GM18520 (cell line): Measurements from ENCODE around the gene CDH15.

Experiments
- ATAC-seq: cut with Tn5 transposase; IDR thresholded peaks from one replicate; pipeline ENCODE4 v1.9.1; 2021; ENCODE audit not compliant: unreplicated experiment

Gene CDH15, protein sequence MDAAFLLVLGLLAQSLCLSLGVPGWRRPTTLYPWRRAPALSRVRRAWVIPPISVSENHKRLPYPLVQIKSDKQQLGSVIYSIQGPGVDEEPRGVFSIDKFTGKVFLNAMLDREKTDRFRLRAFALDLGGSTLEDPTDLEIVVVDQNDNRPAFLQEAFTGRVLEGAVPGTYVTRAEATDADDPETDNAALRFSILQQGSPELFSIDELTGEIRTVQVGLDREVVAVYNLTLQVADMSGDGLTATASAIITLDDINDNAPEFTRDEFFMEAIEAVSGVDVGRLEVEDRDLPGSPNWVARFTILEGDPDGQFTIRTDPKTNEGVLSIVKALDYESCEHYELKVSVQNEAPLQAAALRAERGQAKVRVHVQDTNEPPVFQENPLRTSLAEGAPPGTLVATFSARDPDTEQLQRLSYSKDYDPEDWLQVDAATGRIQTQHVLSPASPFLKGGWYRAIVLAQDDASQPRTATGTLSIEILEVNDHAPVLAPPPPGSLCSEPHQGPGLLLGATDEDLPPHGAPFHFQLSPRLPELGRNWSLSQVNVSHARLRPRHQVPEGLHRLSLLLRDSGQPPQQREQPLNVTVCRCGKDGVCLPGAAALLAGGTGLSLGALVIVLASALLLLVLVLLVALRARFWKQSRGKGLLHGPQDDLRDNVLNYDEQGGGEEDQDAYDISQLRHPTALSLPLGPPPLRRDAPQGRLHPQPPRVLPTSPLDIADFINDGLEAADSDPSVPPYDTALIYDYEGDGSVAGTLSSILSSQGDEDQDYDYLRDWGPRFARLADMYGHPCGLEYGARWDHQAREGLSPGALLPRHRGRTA

DNA sequence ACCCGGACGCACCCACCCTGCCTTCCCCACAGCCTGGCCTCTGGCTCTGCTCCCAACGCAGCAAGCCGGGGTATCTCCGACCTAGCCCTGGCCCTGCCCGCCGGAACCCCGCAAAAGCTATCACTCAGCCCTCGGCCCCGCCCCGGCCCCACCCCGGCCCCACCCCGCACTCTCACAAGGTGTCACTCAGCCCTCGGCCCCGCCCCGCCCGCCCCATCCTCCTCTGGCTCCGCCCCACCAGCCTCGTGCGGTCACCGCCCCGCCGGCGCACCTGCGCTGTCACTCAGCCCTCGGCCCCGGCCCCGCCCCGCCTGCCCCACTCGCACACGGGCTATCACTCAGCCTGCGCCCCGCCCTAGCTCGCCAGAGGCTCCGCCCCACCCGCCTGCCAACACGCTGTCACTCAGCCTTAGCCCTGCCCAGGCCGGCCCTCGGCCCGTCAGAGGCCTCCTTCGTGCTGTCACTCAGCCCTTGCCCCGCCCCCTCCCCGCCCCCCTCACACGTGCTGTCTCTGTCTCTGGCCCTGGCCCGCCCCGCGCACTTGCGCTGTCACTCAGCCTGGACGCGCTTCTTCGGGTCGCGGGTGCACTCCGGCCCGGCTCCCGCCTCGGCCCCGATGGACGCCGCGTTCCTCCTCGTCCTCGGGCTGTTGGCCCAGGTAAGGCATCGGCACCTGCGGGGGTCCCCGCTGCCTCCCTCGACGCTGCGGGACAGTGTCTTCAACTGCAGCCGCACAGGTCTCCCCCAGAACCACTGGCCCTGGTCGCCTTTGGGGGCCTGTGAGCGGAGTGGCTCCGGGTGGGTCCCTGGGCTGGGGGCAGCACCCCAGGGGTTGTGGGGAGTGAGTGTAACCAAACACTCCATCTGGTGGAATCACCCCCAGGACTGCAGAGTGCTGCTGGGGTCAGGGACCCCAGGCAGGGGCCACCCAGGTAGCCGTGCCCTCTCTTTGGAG is at the start of gene CDH15:
TSS of gene CDH15 (plus strand) at position 533 of the 955 bp plus-strand sequence. CDS start at position 617, 84 bp downstream.
- peak; percentile 59 for ATAC-seq

DNA sequence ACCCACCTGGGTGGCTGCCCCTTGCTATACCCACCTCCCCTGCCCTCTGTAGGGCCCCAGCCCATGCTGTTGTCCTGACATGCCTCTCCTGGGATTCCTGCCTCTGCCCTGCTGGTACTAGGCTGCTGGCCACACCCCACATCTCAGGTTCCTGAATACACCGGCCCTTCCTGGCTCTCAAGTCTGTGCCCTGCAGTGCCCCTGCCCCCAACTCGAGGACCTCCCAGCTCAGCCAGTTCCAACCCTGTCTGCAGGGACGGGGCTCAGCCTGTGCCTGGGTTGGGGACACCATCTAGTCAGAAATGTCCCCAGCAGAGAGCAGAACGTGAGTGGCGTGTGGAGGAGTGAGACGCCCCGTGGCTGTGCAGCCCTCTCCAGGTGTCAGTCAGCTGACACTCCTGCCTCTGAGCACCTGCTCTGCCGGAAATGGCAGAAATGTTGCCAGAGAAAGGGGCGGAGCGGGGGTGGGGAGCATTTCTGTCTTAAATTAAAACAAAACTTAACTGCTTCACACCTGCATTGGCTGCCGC is 49.2 kb upstream of the CDH15 start:
- no peak for ATAC-seq

DNA sequence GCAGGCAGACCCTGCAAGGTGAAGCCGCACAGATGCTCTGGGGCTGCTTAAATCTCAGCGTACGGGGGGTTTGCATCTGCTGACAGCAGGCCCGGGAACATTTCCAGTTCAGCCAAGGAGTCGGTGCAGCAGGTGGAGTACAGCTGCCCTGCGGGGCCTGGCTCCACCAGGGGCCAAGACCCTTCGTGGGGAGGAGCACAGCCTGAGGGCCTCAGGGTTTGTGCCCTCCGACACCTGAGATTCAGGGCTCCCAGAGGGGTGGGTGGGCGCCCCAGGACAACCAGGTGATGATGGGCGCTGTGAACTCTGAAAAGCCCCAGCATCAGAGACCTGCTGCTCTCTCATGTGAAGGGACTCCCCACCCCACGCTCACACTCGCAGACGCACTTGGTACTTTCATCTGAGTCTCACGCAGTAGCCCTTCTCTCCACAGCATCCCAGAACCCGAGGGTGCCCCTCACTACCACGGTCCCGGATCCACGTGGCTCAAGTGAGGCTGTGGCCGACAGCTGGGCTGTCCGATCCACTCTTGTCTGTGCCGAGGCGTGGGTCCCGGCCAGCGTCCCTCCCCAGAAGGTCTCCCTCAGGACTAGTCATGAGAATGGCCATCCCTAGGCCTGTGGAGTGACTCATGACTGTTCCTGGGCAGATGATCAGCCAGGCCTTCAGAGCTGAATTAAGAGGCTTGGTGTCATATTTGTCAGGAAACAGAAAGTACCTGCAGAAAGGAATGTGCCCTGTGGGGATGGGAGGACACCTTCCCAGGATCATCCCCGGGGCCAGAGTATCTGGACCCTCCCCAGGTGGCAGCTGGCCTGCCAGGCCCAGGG is 48.3 kb upstream of the CDH15 start:
- no peak for ATAC-seq

DNA sequence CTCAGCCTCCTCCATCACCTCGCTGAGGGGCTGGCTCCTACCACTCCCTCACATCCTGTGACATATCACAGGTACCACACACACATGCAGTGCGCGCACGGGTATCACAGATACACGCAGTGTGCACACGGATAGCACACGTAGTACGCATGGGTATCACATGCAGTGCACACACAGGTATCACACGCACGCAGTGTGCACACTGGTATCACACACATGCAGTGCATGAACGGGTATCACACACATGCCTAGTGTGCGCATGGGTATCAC is 47.8 kb upstream of the CDH15 start:
- ATAC-seq, result no peak

DNA sequence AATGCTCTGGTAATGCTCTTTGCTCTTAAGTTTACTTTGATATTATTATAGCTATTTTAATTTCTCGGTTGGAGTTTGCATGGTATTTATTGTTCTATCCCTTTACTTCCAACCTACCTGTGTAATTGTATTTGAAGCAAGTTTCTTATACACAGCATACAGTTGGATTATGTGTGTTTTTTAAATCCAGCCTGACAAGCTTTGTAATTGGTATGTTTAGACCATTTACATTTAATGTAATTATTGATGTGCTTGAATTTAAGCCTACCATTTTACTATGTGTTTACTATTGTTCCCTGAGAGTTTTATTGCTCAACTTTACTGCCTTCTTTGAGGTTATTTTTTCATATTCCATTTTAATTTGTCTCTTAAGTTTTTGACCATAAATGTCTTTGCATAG is 42.2 kb upstream of the CDH15 start:
- no peak for ATAC-seq

DNA sequence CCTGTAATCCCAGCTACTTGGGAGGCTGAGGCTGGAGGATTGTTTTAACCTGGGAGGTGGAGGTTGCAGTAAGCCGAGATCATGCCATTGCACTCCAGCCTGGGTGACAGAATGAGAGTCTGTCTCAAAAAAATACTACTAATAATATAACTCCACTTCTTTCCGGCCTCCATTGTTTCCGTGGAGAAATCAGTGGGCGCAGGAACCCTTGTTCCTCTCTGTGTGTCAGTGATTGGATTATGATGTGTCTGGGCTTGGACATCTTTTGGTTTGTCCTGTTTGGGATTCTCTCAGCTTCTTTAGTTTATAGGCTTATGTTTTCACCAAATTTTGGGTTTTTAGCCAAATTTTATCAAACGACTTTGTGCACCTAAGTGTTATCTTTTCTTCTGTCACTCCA is 41.1 kb upstream of the CDH15 start:
- ATAC-seq, result no peak

DNA sequence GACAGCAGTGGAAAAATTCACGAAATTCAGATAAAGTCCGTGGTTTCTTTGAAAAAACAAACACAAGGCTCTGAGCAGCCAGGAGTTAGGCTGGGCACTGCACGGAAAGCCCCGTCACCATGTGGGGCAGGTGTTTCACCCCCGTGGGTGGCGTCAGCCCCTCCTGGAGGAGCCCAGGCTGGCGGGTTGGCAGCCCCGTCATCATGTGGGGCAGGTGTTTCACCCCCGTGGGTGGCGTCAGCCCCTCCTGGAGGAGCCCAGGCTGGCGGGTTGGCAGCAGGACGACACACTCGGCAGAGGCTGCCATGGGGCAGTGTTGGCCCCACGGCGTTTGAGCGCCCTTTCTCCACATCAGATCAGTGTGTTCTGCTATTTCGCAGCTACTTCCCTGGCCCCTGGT is 39.8 kb upstream of the CDH15 start:
- ATAC-seq, result no peak

DNA sequence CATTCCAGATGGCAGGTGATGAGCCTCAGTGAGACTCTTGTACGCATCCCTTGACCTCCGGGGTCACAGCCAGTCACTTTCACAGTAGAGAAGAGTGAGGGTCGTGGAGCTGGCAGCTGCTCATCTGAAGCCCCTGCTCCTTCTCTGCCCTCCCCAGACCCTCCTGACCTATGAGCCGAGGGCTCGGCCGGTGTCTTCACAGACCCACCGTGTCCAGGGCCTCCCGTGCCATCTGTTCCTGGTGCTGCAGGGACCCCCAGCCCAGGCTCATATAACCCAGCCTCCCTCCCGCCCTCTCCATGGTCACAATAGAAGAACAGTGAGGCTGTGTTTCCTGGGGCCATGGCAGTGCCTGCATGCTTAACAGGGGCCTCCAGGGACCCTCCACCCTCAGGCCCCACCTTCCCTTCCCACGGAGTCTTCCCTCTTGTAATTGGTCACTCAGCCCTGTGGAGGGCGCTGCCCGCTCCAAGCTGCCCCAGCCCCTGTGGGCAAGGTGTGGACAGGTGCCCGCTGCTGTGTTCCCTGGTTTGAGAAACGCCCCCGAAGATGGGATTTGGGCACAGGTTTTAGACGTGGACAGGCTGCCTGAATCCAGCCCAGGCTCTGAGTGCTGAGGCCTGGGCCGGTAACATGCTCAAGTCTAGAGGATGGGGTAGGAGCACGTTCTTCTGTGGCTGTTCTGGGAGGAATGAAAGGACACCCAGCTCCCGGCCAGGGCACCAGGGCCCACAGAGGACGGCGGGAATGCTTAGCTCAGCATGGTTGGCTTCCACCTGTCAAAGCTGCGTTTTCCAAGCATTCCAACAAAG is 39.1 kb upstream of the CDH15 start:
- ATAC-seq, result no peak

DNA sequence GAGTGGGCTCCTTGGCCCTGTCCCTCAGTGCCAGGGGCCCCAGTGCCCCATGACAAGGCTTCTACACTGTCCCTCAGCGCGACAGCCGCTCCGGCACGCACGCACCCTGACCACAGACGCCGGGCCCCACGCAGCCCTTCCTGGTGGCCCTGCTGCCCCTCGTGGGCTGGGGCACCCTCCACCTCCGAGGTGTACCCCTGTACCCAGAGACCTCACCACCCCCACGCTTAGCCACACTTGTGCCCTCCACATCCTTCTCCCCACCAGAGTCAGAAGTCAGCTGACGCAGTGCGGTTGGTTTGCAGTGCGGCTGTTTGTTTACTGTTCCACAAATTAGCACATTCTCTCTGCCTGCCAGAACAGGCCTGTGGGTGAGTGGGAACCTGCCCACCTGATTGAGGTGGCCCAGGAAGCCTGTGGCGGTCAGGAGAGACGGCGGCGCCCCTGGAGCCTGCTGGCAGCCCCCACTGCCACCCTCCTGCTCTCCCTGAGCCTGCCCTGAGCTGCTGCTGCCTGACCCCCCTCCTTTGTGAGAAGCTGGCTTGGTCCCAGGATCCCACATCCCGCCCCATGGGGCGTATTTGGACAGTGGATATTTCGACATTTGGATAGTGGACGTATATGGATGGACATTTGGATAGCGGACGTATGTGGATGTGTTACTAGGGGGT is 38.0 kb upstream of the CDH15 start:
- no peak for ATAC-seq

DNA sequence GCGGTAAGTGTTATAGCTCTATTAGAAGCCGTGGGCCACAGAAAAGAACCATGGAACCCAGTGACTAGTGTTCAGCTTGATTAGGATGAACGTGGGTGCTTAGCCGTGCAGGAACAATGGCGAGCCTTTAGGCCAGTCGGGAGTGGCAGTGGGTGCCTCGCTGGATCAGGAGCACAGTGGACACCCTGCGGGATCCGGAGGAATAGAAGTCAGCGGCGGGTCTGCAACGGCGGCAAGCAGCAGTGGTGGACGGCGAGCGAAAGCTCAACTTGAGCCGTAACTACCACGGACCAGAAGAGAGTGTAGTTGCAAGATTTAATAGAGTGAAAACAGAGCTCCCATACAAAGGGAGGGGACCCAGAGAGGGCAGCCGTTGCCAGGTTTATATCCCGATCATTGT is 37.3 kb upstream of the CDH15 start:
- no peak for ATAC-seq

DNA sequence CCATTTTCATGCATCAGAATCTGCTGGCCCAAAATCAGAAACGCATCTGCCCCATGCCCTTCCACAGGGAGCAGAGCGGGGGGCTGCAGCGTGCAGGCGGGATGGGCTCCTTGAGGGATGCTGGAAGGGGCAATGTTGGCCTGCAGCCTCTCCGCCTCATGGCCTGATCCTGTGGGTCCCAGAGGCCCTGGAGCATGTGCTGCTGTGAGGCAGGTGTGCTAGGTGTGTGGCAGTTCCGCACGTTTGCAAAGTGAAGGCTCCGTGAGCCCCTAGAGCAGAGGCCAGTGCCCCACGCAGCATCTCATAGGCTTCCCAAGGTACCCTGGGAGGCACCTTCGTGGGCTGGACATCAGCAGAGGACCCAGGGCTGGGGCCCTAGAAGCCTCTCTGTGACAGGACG is 36.4 kb upstream of the CDH15 start:
- no peak for ATAC-seq

DNA sequence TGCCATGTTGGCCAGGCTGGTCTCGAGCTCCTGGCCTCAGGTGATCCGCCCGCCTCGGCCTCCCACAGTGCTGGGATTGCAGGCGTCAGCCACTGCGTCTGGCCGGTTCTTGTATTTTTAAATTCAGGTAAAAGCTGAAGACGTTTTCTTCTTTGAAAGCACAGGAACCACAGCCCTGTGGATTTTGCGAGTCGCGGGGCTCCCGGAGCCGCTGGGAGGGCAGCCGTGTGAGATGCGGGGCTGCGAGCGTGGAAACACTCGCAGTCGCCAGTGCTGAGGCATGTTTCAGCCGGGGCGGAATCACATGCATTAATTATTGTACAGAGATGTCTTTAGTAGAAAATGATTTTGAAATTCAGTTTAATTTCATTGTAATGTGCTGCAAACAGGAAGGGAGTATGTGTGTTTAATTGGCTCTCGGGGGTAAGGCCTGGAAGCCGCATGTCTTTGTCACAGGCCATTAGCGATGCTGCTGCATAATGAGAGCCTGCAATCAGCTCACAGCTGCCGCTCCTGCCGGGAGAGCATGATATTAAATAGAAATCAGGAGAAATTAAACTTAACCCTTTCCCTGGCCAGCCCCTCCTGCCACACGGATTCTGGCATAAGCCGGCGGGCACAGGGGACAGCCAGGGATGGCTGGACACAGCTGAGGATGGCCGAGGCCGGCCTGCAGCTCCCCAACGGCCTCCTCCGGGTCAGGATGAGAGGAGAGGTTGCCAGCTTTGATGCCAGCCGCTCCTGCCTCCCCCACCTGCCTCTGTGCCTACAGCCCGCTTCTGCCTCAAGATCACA is 35.4 kb upstream of the CDH15 start:
- ATAC-seq, result no peak

DNA sequence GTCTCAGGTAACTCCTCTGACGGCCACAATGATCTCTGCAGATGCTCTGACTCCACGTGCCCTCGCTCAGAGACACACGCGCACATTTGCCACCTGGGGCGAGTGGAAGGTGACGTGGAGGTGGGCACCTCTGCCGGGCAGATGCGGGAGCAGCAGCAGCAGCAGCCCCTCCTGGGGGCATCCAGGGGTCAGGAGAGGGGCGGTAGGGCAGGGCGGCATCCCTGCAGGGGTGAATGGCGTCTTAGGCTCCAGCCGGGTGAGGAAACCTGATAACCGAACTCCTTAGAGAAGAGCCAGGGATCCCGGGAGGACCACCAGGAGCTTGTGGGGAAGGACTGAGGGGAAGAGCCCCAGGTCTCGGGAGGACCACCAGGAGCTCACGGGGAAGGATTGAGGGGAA is 34.6 kb upstream of the CDH15 start:
- no peak for ATAC-seq

DNA sequence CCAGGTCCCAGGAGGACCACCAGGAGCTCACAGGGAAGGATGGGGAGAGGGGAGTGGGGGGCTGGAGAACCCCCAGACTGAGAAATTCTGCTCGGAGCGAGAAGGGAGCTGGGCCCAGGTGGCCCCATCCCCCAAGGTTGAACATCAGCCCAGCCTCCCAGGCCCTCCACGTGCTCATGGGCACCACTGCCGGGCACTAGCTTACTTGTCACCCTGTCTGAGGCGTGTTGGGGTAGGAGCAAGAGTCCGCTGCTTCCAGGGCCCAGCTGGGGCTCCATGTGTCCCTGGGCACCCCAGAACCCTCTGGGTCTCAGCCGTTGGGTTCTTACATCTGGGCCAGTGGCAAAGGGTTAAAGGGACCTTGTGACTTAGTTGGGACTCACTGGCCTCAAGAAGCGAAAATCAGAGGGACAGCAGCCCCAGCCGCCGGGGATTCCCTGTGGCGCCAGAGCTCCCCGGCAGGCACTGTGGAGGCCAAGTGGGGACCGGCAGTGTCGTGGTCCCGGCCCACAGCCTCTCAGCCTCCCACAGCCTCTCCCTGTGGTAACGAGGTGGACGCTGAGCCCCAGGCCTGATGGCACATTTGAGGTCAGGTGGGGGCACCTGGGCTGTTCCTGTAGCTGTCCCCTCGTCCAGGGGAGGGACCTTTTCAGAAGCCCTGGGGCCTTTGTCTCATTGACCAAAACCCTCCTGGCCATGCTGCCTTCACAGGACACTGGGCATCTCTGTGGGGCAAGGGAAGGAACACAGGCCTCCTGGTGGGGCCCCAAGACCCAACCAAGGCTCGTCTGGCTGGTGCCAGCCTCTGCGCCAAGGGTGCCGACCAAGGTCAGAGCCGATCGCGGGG is 33.7 kb upstream of the CDH15 start:
- ATAC-seq, result no peak

DNA sequence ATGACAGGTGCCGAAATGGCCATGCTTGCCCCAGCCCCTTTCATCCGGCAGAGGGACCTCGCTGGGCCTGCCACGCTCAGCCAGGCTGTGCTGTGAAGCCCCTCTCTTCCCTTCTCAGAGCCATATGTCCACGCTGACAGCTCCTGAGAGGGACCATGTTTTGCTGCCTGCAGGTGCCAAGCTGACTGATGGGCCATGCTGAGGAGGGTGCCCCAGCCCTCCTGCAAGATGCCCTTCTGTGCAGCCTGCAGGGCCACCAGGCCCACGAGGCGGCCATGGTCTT is 33.1 kb upstream of the CDH15 start:
- no peak for ATAC-seq

DNA sequence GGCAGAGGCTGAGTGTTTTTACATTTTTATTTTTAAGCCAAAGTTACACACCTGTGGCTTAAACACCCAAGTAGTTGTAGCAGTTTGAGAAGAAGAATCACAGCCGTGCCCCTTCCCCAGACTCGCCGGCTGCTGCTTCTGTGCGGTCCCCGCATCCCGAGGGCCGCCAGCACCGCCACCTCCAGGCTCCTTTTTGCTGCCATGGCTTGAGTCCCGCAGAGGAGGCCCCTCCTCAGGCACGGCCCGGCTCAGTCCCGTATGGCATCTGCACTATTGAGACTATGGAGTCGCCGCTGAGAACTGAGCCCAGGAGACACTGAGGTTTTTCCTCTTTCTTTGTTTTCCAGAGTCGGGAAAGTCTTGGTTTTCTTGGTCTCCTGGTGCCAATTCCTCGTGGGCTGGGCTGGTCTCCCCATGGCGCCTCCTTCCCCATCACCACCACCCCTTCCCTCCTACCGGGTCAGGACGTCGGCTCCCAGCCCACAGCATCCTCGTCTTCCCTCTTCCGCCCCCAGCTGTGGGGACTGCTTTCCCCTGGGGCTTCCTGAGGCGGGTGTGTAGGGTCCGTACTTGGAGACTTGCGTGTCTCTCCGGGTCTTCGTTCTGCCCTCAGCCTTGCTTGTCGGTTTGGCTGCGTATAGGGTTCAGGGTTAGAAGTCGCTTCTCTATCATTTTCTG is 32.6 kb upstream of the CDH15 start:
- no peak for ATAC-seq

DNA sequence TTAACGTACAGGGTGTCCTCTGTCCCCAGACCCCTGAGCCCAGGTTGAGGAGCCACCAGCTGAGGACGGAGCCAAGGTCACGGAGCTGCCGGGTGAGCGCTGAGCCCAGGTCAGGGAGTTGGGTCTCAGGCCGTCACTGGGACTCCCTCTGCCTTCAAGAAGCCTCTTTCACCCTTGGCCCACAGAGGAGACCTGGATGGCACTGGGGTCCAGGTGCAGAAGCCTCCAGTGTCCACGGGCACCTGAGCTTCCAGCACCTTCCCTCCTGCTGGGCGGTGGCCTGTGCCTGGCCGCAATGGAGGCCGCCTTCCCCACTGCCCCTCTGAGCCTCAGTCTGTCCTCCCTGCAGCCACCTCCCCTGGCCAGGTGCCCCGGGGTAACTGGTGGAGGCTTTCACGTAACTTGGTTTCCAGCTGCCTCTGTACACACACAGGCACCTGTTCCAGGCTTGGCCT is 31.6 kb upstream of the CDH15 start:
- ATAC-seq, result no peak
